Liver (tissue), 3 donors: ENCODE results near the gene MAN2B1.

ENCODE experiments used
- CTCF ChIP-seq: fragments of 150-350 bp; IDR thresholded peaks from 2 replicates; pipeline ENCODE4 v1.5.1; 2017; ENCODE audit warnings: improper control_type of control experiment, low read depth, low read length; ENCODE audit not compliant: missing input control
- EGR1 ChIP-seq, 2 donors: IDR thresholded peaks; 2 replicates each; pipeline ENCODE4 v1.6.1; 2016 to 2018; ENCODE audit warnings: antibody characterized with exemption in 2 of 2, low read depth in 2 of 2
- JUND ChIP-seq, 2 donors: IDR thresholded peaks; 2 replicates each; pipeline ENCODE4 v1.6.1; 2016; ENCODE audit warnings: antibody characterized with exemption in 2 of 2
- MAX ChIP-seq: IDR thresholded peaks from 2 replicates; pipeline ENCODE4 v1.6.1; 2016; ENCODE audit warnings: antibody characterized with exemption
- RAD21 ChIP-seq, 2 donors: IDR thresholded peaks; 2 replicates each; pipeline ENCODE4 v1.6.1; 2016; ENCODE audit warnings: antibody characterized with exemption in 2 of 2, mild to moderate bottlenecking in 2 of 2
- REST ChIP-seq: IDR thresholded peaks from 2 replicates; pipeline ENCODE4 v1.6.1; 2016; ENCODE audit warnings: antibody characterized with exemption, mild to moderate bottlenecking
- SP1 ChIP-seq: IDR thresholded peaks from 2 replicates; pipeline ENCODE4 v1.6.1; 2018; ENCODE audit warnings: antibody characterized with exemption, mild to moderate bottlenecking
- TAF1 ChIP-seq: conservative IDR thresholded peaks from 2 replicates; pipeline ENCODE4 v1.6.1; 2016; ENCODE audit warnings: antibody characterized with exemption, mild to moderate bottlenecking
- YY1 ChIP-seq: IDR thresholded peaks from 2 replicates; pipeline ENCODE4 v1.6.1; 2016; ENCODE audit warnings: antibody characterized with exemption, mild to moderate bottlenecking
- ZBTB33 ChIP-seq: IDR thresholded peaks from 2 replicates; pipeline ENCODE4 v1.6.1; 2016; ENCODE audit warnings: antibody characterized with exemption
- donor health status: healthy.
- donor health status: healthy.

- TF ChIP-seq YY1 (no peak), CTCF (no peak), SP1 (no peak), JUND (IDR thresholded peaks at IDR 0.05) (no peak), REST (no peak), TAF1 (no peak), MAX (no peak), EGR1 (IDR thresholded peaks at IDR 0.05; ENCODE audit: low read depth in 2 of 2) (no peak), ZBTB33 (no peak), RAD21 (IDR thresholded peaks at IDR 0.05) (no peak)
Observed at GRCh38 chr19:12670159-12670928, 3.8 kb upstream of the MAN2B1 start.
